OCI-LY7 (cell line): ENCODE results near the gene MED26. TPM values are rescaled to one million over a fixed set of nuclear protein-coding genes. Genes with fewer than 3 reads are reported as not detected.
A peak's percentile ranks its signal among the peaks of the same experiment; 100 is the strongest.

Experiments used
- BruUV-seq: library from RNA; stranded (reverse); fragments of 400-500 nt; replicated peaks from 2 replicates; lab custom pipeline; 2021; lab: Mats Ljungman, UMichigan
- CTCF ChIA-PET: fragments of 300-600 bp; sonication (Branson Sonifier 250); formaldehyde crosslinking; loops from one replicate; lab custom pipeline; 2022; ENCODE audit warnings: antibody characterized with exemption; ENCODE audit not compliant: unreplicated experiment; lab: Charles Lee
- POLR2A ChIA-PET: fragments of 300-600 bp; sonication (Branson Sonifier 250); formaldehyde crosslinking; loops from one replicate; lab custom pipeline; 2022; ENCODE audit warnings: antibody characterized with exemption; lab: Charles Lee
- DNase-seq: peaks from one replicate; pipeline ENCODE4 v3.0.0-alpha.2; 2015; ENCODE audit warnings: low spot score
- H2AFZ ChIP-seq: fragments of 200-600 bp; sonication (generic), shearing (Covaris generic); 2 replicates; pipeline ENCODE4 v1.6.1; 2014; ENCODE audit warnings: mild to moderate bottlenecking, antibody characterized with exemption, low read length, moderate library complexity
- H3K27ac ChIP-seq: fragments of 200-600 bp; sonication (generic); 2 replicates; pipeline ENCODE4 v1.5.1; 2014; ENCODE audit warnings: mixed run types, low read depth, mild to moderate bottlenecking, moderate library complexity, low read length, inconsistent platforms; ENCODE audit not compliant: poor library complexity, severe bottlenecking
- H3K36me3 ChIP-seq: fragments of 200-600 bp; sonication (generic); 2 replicates; pipeline ENCODE4 v1.6.1; 2014; ENCODE audit warnings: mild to moderate bottlenecking, antibody characterized with exemption, low read length, moderate library complexity, mixed read lengths; ENCODE audit not compliant: insufficient read depth
- H3K4me1 ChIP-seq: fragments of 200-600 bp; sonication (generic); 2 replicates; pipeline ENCODE4 v1.5.1; 2014; ENCODE audit warnings: mild to moderate bottlenecking, low read length; ENCODE audit not compliant: insufficient read depth, poor library complexity, severe bottlenecking
- H3K4me2 ChIP-seq: fragments of 200-600 bp; sonication (generic); 2 replicates; pipeline ENCODE4 v1.6.1; 2014; ENCODE audit warnings: mild to moderate bottlenecking, low read length
- H3K4me3 ChIP-seq: fragments of 200-600 bp; sonication (generic); 2 replicates; pipeline ENCODE4 v1.5.1; 2014; ENCODE audit warnings: mild to moderate bottlenecking, low read depth, low read length; ENCODE audit not compliant: poor library complexity, severe bottlenecking
- H3K79me2 ChIP-seq: fragments of 200-600 bp; sonication (generic); 2 replicates; pipeline ENCODE4 v1.6.1; 2016; ENCODE audit warnings: low read depth, mild to moderate bottlenecking, low read length, moderate library complexity, mixed read lengths; ENCODE audit not compliant: insufficient read depth
- H3K9me2 ChIP-seq: fragments of 200-600 bp; sonication (generic); 2 replicates; pipeline ENCODE4 v1.6.1; 2016; ENCODE audit warnings: mild to moderate bottlenecking, low read length, mixed read lengths; ENCODE audit not compliant: insufficient read depth
- H3K9me3 ChIP-seq: fragments of 200-600 bp; sonication (generic); 2 replicates; pipeline ENCODE4 v1.6.1; 2014; ENCODE audit warnings: mild to moderate bottlenecking, mixed run types, low read length, mixed read lengths
- H4K20me1 ChIP-seq: fragments of 200-600 bp; sonication (generic); 2 replicates; pipeline ENCODE4 v1.6.1; 2014; ENCODE audit warnings: mild to moderate bottlenecking, antibody characterized with exemption, low read length, moderate library complexity, mixed read lengths; ENCODE audit not compliant: insufficient read depth
- CTCF ChIP-seq: fragments of 200-600 bp; sonication (generic); conservative IDR thresholded peaks from 2 replicates; pipeline ENCODE4 v1.5.1; 2014; ENCODE audit warnings: mild to moderate bottlenecking, antibody characterized with exemption, low read length, moderate library complexity, mixed read lengths
- EZH2phosphoT487 ChIP-seq: fragments of 200-600 bp; sonication (generic); IDR thresholded peaks from 2 replicates; pipeline ENCODE4 v1.6.1; 2018; ENCODE audit warnings: low read depth, borderline replicate concordance, mild to moderate bottlenecking, mixed run types, antibody characterized with exemption, low read length, moderate library complexity, mixed read lengths
- intact Hi-C: fragments of 100-400 bp; cut with micrococcal nuclease; formaldehyde crosslinking; loops from one replicate; pipeline ENCODE4 v1.10.0; 2022; ENCODE audit not compliant: unreplicated experiment
- total RNA-seq, 2 experiments: library from RNA; depleted of rRNA in 1 of 2; stranded (reverse); fragments of >200 nt in 1 of 2; shearing (Covaris generic) in 1 of 2; gene quantifications; 2 replicates each; pipeline ENCODE4 v1.2.3, GENCODE V29; 2014 to 2022

MED26 gene
- total RNA-seq, 2 experiments from 2014 or later: 19.4 to 26.8 TPM

- H3K36me3 ChIP-seq: peaks cover 6% of the 10 kb centered on the region; the same call in 1 of the 2 replicates
- intact Hi-C loops: no loop called here
- no TSS peak for BruUV-seq
- H3K4me3 ChIP-seq: peak overlapping the region; percentile 10
- H3K9me3 ChIP-seq: no peaks in the 10 kb centered on the region
- H3K4me1 ChIP-seq: peaks cover 73% of the 10 kb centered on the region
- no peak overlapping the region for H2AFZ ChIP-seq
- peaks cover 52% of the 10 kb centered on the region for H4K20me1 ChIP-seq
- POLR2A ChIA-PET: interaction anchor here (0.9 kb wide), 1 partner anchor 30 kb away, joined by 3 read pairs; no protein-coding TSS in a partner anchor
- no peak for DNase-seq
- peak overlapping the region; percentile 61 for H3K27ac ChIP-seq
- H3K4me2 ChIP-seq: peak overlapping the region; percentile 64
- peaks cover 94% of the 10 kb centered on the region for H3K79me2 ChIP-seq
- CTCF ChIA-PET: no interaction called here
- no peaks in the 10 kb centered on the region for H3K9me2 ChIP-seq
- TF ChIP-seq EZH2phosphoT487 (no peak), CTCF (no peak)
These were observed 33.8 kb downstream of the MED26 start for GRCh38 chr19:16594131-16594586.

GRCh38 chr19:16593181-16593580 lies 34.8 kb downstream of the MED26 start:
- no peaks in the 10 kb centered on the region for H3K9me3 ChIP-seq
- no peaks in the 10 kb centered on the region for H3K9me2 ChIP-seq
- H3K4me2 ChIP-seq: peak overlapping the region; percentile 64
- peaks cover 51% of the 10 kb centered on the region for H4K20me1 ChIP-seq
- POLR2A ChIA-PET: interaction anchor here (2.0 to 2.4 kb wide), 2 partner anchors 12 to 25 kb away, joined by 7 read pairs; no protein-coding TSS in a partner anchor
- H3K4me3 ChIP-seq: no peak overlapping the region
- DNase-seq: peak; percentile 74
- peaks cover 6% of the 10 kb centered on the region; the same call in 1 of the 2 replicates for H3K36me3 ChIP-seq
- H2AFZ ChIP-seq: no peak overlapping the region
- peaks cover 82% of the 10 kb centered on the region for H3K4me1 ChIP-seq
- intact Hi-C loops: no loop called here
- TF ChIP-seq EZH2phosphoT487 (no peak), CTCF (no peak)
- CTCF ChIA-PET: no interaction called here
- peak overlapping the region; percentile 61 for H3K27ac ChIP-seq
- no TSS peak for BruUV-seq
- peaks cover 93% of the 10 kb centered on the region for H3K79me2 ChIP-seq
